Measurements from ENCODE around the gene FBRSL1. TPM values are rescaled to one million over a fixed set of nuclear protein-coding genes. Genes with fewer than 3 reads are reported as not detected.
A peak's percentile ranks its signal among the peaks of the same experiment; 100 is the strongest.

Gene FBRSL1
- total RNA-seq, 2 experiments from 2014 or later = 53.1 to 55.9 TPM

GRCh38 chr12:132533584-132533958, 43.6 kb downstream of the FBRSL1 start:
- Mint-ChIP-seq H3K9me3 (peaks cover 12% of the 10 kb centered on the region), H3K4me1 (no peaks in the 10 kb centered on the region), H3K27me3 (no peaks in the 10 kb centered on the region), H3K4me3 (no peak overlapping the region), H3K36me3 (peaks cover 5% of the 10 kb centered on the region), H3K27ac (no peak overlapping the region)
- DNase-seq = no peak

- H3K27me3 Mint-ChIP-seq = no peaks in the 10 kb centered on the region
- no peaks in the 10 kb centered on the region for H3K4me1 Mint-ChIP-seq
- peaks cover 5% of the 10 kb centered on the region for H3K36me3 Mint-ChIP-seq
- H3K27ac Mint-ChIP-seq = no peak overlapping the region
- H3K9me3 Mint-ChIP-seq = peaks cover 12% of the 10 kb centered on the region
- DNase-seq = no peak
- no peak overlapping the region for H3K4me3 Mint-ChIP-seq
Measured at GRCh38 chr12:132534076-132534475, 44.1 kb downstream of the FBRSL1 start.

- Mint-ChIP-seq H3K27ac (peak overlapping the region; percentile 4), H3K9me3 (peaks cover 12% of the 10 kb centered on the region), H3K4me1 (no peaks in the 10 kb centered on the region), H3K36me3 (peaks cover 5% of the 10 kb centered on the region), H3K4me3 (no peak overlapping the region), H3K27me3 (no peaks in the 10 kb centered on the region)
- no peak for DNase-seq
Measured at GRCh38 chr12:132535019-132535418, 45.1 kb downstream of the FBRSL1 start.

- Mint-ChIP-seq H3K27me3 (no peaks in the 10 kb centered on the region), H3K4me3 (no peak overlapping the region), H3K9me3 (peaks cover 12% of the 10 kb centered on the region), H3K27ac (no peak overlapping the region), H3K36me3 (peaks cover 5% of the 10 kb centered on the region), H3K4me1 (no peaks in the 10 kb centered on the region)
- DNase-seq = no peak
Measured at GRCh38 chr12:132536102-132536876, 46.3 kb downstream of the FBRSL1 start.

- Mint-ChIP-seq H3K27ac (no peak overlapping the region), H3K27me3 (no peaks in the 10 kb centered on the region), H3K9me3 (peaks cover 12% of the 10 kb centered on the region), H3K4me3 (no peak overlapping the region), H3K4me1 (no peaks in the 10 kb centered on the region), H3K36me3 (peaks cover 5% of the 10 kb centered on the region)
- no peak for DNase-seq
Measured at GRCh38 chr12:132537049-132537448, 47.1 kb downstream of the FBRSL1 start.

GRCh38 chr12:132537836-132538662, 48.1 kb downstream of the FBRSL1 start:
- H3K4me1 Mint-ChIP-seq = no peaks in the 10 kb centered on the region
- H3K27me3 Mint-ChIP-seq = no peaks in the 10 kb centered on the region
- no peak overlapping the region for H3K27ac Mint-ChIP-seq
- peaks cover 5% of the 10 kb centered on the region for H3K36me3 Mint-ChIP-seq
- H3K4me3 Mint-ChIP-seq = no peak overlapping the region
- peaks cover 12% of the 10 kb centered on the region for H3K9me3 Mint-ChIP-seq
- no peak for DNase-seq

GRCh38 chr12:132538663-132538990, 48.7 kb downstream of the FBRSL1 start:
- Mint-ChIP-seq H3K4me1 (no peaks in the 10 kb centered on the region), H3K27ac (no peak overlapping the region), H3K4me3 (no peak overlapping the region), H3K27me3 (no peaks in the 10 kb centered on the region), H3K9me3 (peaks cover 12% of the 10 kb centered on the region), H3K36me3 (peaks cover 5% of the 10 kb centered on the region)
- no peak for DNase-seq

- no peak overlapping the region for H3K27ac Mint-ChIP-seq
Measured at GRCh38 chr12:132539016-132539773, 49.2 kb downstream of the FBRSL1 start.

GRCh38 chr12:132540436-132540835, 50.5 kb downstream of the FBRSL1 start:
- Mint-ChIP-seq H3K9me3 (peaks cover 10% of the 10 kb centered on the region), H3K36me3 (peaks cover under 1% of the 10 kb centered on the region), H3K4me1 (no peaks in the 10 kb centered on the region), H3K27ac (no peak overlapping the region), H3K4me3 (no peak overlapping the region), H3K27me3 (no peaks in the 10 kb centered on the region)
- no peak for DNase-seq

More at GRCh38 chr12:132539016-132539773, 49.2 kb downstream of the FBRSL1 start:
- H3K4me3 Mint-ChIP-seq = no peak overlapping the region
- no peak for DNase-seq
- H3K4me1 Mint-ChIP-seq = no peaks in the 10 kb centered on the region
- peaks cover 5% of the 10 kb centered on the region for H3K36me3 Mint-ChIP-seq
- peaks cover 12% of the 10 kb centered on the region for H3K9me3 Mint-ChIP-seq
- no peaks in the 10 kb centered on the region for H3K27me3 Mint-ChIP-seq

GRCh38 chr12:132541200-132541599, 51.2 kb downstream of the FBRSL1 start:
- no peak overlapping the region for H3K4me3 Mint-ChIP-seq

GRCh38 chr12:132541996-132542395, 52.0 kb downstream of the FBRSL1 start:
- H3K27ac Mint-ChIP-seq = no peak overlapping the region
- no peak overlapping the region for H3K4me3 Mint-ChIP-seq

More at GRCh38 chr12:132541200-132541599, 51.2 kb downstream of the FBRSL1 start:
- Mint-ChIP-seq H3K36me3 (no peaks in the 10 kb centered on the region), H3K9me3 (peaks cover 4% of the 10 kb centered on the region), H3K27ac (no peak overlapping the region), H3K27me3 (no peaks in the 10 kb centered on the region), H3K4me1 (no peaks in the 10 kb centered on the region)
- DNase-seq = no peak

GRCh38 chr12:132542661-132543060, 52.7 kb downstream of the FBRSL1 start:
- Mint-ChIP-seq H3K27me3 (no peaks in the 10 kb centered on the region), H3K27ac (no peak overlapping the region), H3K4me3 (no peak overlapping the region), H3K36me3 (no peaks in the 10 kb centered on the region), H3K9me3 (no peaks in the 10 kb centered on the region), H3K4me1 (no peaks in the 10 kb centered on the region)
- DNase-seq = no peak

More at GRCh38 chr12:132541996-132542395, 52.0 kb downstream of the FBRSL1 start:
- H3K4me1 Mint-ChIP-seq = no peaks in the 10 kb centered on the region
- H3K36me3 Mint-ChIP-seq = no peaks in the 10 kb centered on the region
- no peak for DNase-seq
- no peaks in the 10 kb centered on the region for H3K27me3 Mint-ChIP-seq
- H3K9me3 Mint-ChIP-seq = no peaks in the 10 kb centered on the region

GRCh38 chr12:132543298-132544079, 53.5 kb downstream of the FBRSL1 start:
- no peak overlapping the region for H3K4me3 Mint-ChIP-seq
- H3K36me3 Mint-ChIP-seq = no peaks in the 10 kb centered on the region
- no peaks in the 10 kb centered on the region for H3K27me3 Mint-ChIP-seq
- no peak for DNase-seq
- H3K27ac Mint-ChIP-seq = no peak overlapping the region
- no peaks in the 10 kb centered on the region for H3K4me1 Mint-ChIP-seq
- H3K9me3 Mint-ChIP-seq = no peaks in the 10 kb centered on the region

- H3K27me3 Mint-ChIP-seq = no peaks in the 10 kb centered on the region
- H3K27ac Mint-ChIP-seq = no peak overlapping the region
- H3K4me1 Mint-ChIP-seq = no peaks in the 10 kb centered on the region
- no peak overlapping the region for H3K4me3 Mint-ChIP-seq
- H3K9me3 Mint-ChIP-seq = no peaks in the 10 kb centered on the region
- no peak for DNase-seq
- H3K36me3 Mint-ChIP-seq = no peaks in the 10 kb centered on the region
Measured at GRCh38 chr12:132544080-132544397, 54.1 kb downstream of the FBRSL1 start.

All from activated naive CD8-positive, alpha-beta T cell treated with anti-CD3 and anti-CD28 coated beads for 36 hours (primary cell).